ENCODE data around the gene IGF2BP2. TPM values are rescaled to one million over a fixed set of nuclear protein-coding genes. Genes with fewer than 3 reads are reported as not detected.
"Not testable (repeated sequence)": the region's sequence is repeated elsewhere in the genome, so short reads cannot be mapped to it uniquely, and the experiment has no call there.

The IGF2BP2 gene
- total RNA-seq, 4 donors from 2014 or later: 29.3 to 49.8 (median 41.8) TPM

- Histone ChIP-seq H3K36me3 (no peaks in the 10 kb centered on the region), H3K27ac (no peak overlapping the region), H3K4me1 (no peaks in the 10 kb centered on the region), H3K4me3 (no peak overlapping the region), H3K9me3 (no peaks in the 10 kb centered on the region), H3K27me3 (no peaks in the 10 kb centered on the region)
- no peak for DNase-seq (ENCODE audit: low spot score in 2 of 2)
- 90 to 95% methylated on average over 4 of the region's 4 CpGs for WGBS, 2 donors
- TF ChIP-seq CTCF (IDR thresholded peaks at IDR 0.05) (no peak), POLR2A (IDR thresholded peaks at IDR 0.05) (no peak), EP300 (IDR thresholded peaks at IDR 0.05) (no peak)
These were observed 17.4 kb upstream of the IGF2BP2 start for GRCh38 chr3:185842241-185842640.

GRCh38 chr3:185838417-185838989 is 13.7 kb upstream of the IGF2BP2 start:
- not testable (repeated sequence) for H3K4me3 ChIP-seq; DNase-seq (ENCODE audit: low spot score in 2 of 2); H3K9me3 ChIP-seq; H3K27ac ChIP-seq; H3K36me3 ChIP-seq; H3K27me3 ChIP-seq; H3K4me1 ChIP-seq
- 91 to 97% methylated on average over 4 of the region's 4 CpGs for WGBS, 2 donors

GRCh38 chr3:185837414-185837813 is 12.6 kb upstream of the IGF2BP2 start:
- Histone ChIP-seq H3K27ac (no peak overlapping the region), H3K4me3 (no peak overlapping the region), H3K27me3 (no peaks in the 10 kb centered on the region), H3K36me3 (no peaks in the 10 kb centered on the region), H3K9me3 (no peaks in the 10 kb centered on the region), H3K4me1 (no peaks in the 10 kb centered on the region)
- WGBS, 2 donors: 67 to 73% methylated on average over 3 of the region's 3 CpGs
- DNase-seq (ENCODE audit: low spot score in 2 of 2): no peak
- TF ChIP-seq CTCF (IDR thresholded peaks at IDR 0.05) (no peak), POLR2A (IDR thresholded peaks at IDR 0.05) (no peak), EP300 (IDR thresholded peaks at IDR 0.05) (no peak)

- Histone ChIP-seq H3K4me1 (no peaks in the 10 kb centered on the region), H3K36me3 (no peaks in the 10 kb centered on the region), H3K27ac (no peak overlapping the region), H3K4me3 (no peak overlapping the region), H3K27me3 (peaks cover 0 to 3% of the 10 kb centered on the region in 2 donors), H3K9me3 (peaks cover 0 to 14% (median 0%) of the 10 kb centered on the region in 4 donors)
- DNase-seq (ENCODE audit: low spot score in 2 of 2): no peak
- no peak for TF ChIP-seq POLR2A (IDR thresholded peaks at IDR 0.05)
- TF ChIP-seq EP300 (IDR thresholded peaks at IDR 0.05): no peak
- no peak for TF ChIP-seq CTCF (IDR thresholded peaks at IDR 0.05)
These were observed 7.1 kb upstream of the IGF2BP2 start for GRCh38 chr3:185831990-185832389.

- no peak for DNase-seq (ENCODE audit: low spot score in 2 of 2)
- TF ChIP-seq CTCF (IDR thresholded peaks at IDR 0.05) (no peak), POLR2A (IDR thresholded peaks at IDR 0.05) (no peak), EP300 (IDR thresholded peaks at IDR 0.05) (no peak)
- Histone ChIP-seq H3K27ac (no peak overlapping the region), H3K4me3 (no peak overlapping the region), H3K27me3 (peaks cover 0 to 10% of the 10 kb centered on the region in 2 donors), H3K4me1 (peaks cover 0 to 7% (median 0%) of the 10 kb centered on the region in 4 donors), H3K9me3 (peaks cover 0 to 14% (median 0%) of the 10 kb centered on the region in 4 donors), H3K36me3 (no peaks in the 10 kb centered on the region)
- 42 to 59% methylated on average over 3 of the region's 3 CpGs for WGBS, 2 donors
These were observed 6.4 kb upstream of the IGF2BP2 start for GRCh38 chr3:185831195-185831594.
